ENCODE data around the gene BCL2L12.
"Not testable (repeated sequence)": the region's sequence is repeated elsewhere in the genome, so short reads cannot be mapped to it uniquely, and the experiment has no call there.

Gene BCL2L12

GRCh38 chr19:49712397-49712859, 46.7 kb downstream of the BCL2L12 start:
- no peak overlapping the region for H3K27ac ChIP-seq (ENCODE audit: insufficient read depth, low read depth, low read length, poor library complexity, severe bottlenecking)

GRCh38 chr19:49713236-49713845, 47.6 kb downstream of the BCL2L12 start:
- H3K9me3 ChIP-seq (ENCODE audit: control insufficient read depth, low read length): no peaks in the 10 kb centered on the region
- peaks cover 11% of the 10 kb centered on the region for H3K36me3 ChIP-seq (ENCODE audit: control insufficient read depth, insufficient read depth, low read length)
- H3K27me3 ChIP-seq (ENCODE audit: control insufficient read depth, insufficient read depth, low read length, poor library complexity, severe bottlenecking): no peaks in the 10 kb centered on the region
- no peaks in the 10 kb centered on the region for H3K4me1 ChIP-seq (ENCODE audit: control insufficient read depth, insufficient read depth, low read length)
- 88 to 89% methylated on average over 8 of the region's 8 CpGs for WGBS, 2 experiments
- no peak overlapping the region for H3K4me3 ChIP-seq (ENCODE audit: insufficient read depth, low read depth, low read length)
- no peak overlapping the region for H3K27ac ChIP-seq (ENCODE audit: insufficient read depth, low read depth, low read length, poor library complexity, severe bottlenecking)

More at GRCh38 chr19:49712397-49712859, 46.7 kb downstream of the BCL2L12 start:
- H3K27me3 ChIP-seq (ENCODE audit: control insufficient read depth, insufficient read depth, low read length, poor library complexity, severe bottlenecking): no peaks in the 10 kb centered on the region
- H3K36me3 ChIP-seq (ENCODE audit: control insufficient read depth, insufficient read depth, low read length): peaks cover 11% of the 10 kb centered on the region
- no peak overlapping the region for H3K4me3 ChIP-seq (ENCODE audit: insufficient read depth, low read depth, low read length)
- WGBS, 2 experiments: 76 to 78% methylated on average over 20 of the region's 20 CpGs
- H3K9me3 ChIP-seq (ENCODE audit: control insufficient read depth, low read length): no peaks in the 10 kb centered on the region
- no peaks in the 10 kb centered on the region for H3K4me1 ChIP-seq (ENCODE audit: control insufficient read depth, insufficient read depth, low read length)

DNA sequence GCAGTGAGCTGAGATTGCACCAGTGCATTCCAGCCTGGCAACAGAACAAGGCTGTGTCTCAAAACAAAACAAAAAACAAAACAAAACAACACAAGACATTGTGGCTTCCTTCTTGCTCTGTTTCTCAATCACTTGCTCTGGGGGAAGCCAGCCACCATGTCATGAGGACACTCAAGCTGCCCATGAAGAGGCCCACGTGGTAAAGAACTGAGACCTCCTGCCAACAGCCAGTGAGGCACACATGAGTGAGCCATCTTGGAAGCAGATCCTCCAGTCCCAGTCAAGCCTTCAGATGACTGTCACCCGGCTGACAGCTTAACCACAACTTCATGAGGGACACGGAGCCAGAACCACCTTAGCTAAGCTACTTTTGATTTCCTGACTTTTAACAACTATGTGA, 50.4 kb downstream of the BCL2L12 start:
- WGBS, 2 experiments: 87 to 90% methylated on average over 3 of the region's 3 CpGs

DNA sequence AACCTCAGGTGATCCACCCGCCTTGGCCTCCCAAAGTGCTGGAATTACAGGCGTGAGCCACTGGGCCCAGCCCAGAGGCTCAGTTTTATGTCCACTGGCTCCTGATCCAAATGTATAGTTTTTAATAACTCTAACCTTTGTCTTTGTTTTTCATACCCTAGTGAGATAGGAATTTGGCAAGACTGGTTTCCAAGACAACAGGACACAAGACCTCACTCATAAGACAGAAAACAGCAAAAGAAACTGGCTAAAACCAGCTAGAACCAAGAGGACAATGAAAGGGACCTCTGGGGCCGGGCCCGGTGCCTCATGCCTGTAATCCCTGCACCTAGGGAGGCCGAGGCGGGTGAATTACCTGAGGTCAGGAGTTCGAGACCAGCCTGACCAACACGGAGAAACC, 52.8 kb downstream of the BCL2L12 start:
- Histone ChIP-seq H3K36me3 (ENCODE audit: control insufficient read depth, insufficient read depth, low read length) (no peaks in the 10 kb centered on the region), H3K27ac (ENCODE audit: insufficient read depth, low read depth, low read length, poor library complexity, severe bottlenecking) (no peak overlapping the region), H3K9me3 (ENCODE audit: control insufficient read depth, low read length) (no peaks in the 10 kb centered on the region), H3K27me3 (ENCODE audit: control insufficient read depth, insufficient read depth, low read length, poor library complexity, severe bottlenecking) (no peaks in the 10 kb centered on the region), H3K4me3 (ENCODE audit: insufficient read depth, low read depth, low read length) (no peak overlapping the region), H3K4me1 (ENCODE audit: control insufficient read depth, insufficient read depth, low read length) (no peaks in the 10 kb centered on the region)
- 87 to 90% methylated on average over 8 of the region's 8 CpGs for WGBS, 2 experiments

More for the DNA sequence above, 50.4 kb downstream of the BCL2L12 start:
- H3K36me3 ChIP-seq (ENCODE audit: control insufficient read depth, insufficient read depth, low read length): peaks cover 5% of the 10 kb centered on the region
- no peaks in the 10 kb centered on the region for H3K9me3 ChIP-seq (ENCODE audit: control insufficient read depth, low read length)
- H3K27me3 ChIP-seq (ENCODE audit: control insufficient read depth, insufficient read depth, low read length, poor library complexity, severe bottlenecking): no peaks in the 10 kb centered on the region
- H3K4me3 ChIP-seq (ENCODE audit: insufficient read depth, low read depth, low read length): no peak overlapping the region
- H3K4me1 ChIP-seq (ENCODE audit: control insufficient read depth, insufficient read depth, low read length): no peaks in the 10 kb centered on the region
- no peak overlapping the region for H3K27ac ChIP-seq (ENCODE audit: insufficient read depth, low read depth, low read length, poor library complexity, severe bottlenecking)

DNA sequence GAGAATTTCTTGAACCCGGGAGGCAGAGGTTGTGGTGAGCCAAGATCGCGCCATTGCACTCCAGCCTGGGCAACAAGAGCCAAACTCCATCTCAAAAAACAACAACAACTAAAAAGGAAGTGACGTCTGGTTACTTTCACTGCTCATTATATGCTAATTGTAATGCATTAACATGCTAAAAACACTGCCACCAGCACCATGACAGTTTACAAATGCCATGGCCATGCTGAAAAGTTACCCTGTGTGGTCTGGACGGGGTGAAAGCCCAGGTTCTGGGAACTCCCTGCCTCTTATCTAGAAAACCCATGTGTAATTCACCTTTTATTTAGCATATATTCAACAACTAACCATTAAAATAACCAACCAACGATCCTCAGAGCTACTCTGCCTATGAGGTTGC, 53.3 kb downstream of the BCL2L12 start:
- Histone ChIP-seq H3K27me3 (ENCODE audit: control insufficient read depth, insufficient read depth, low read length, poor library complexity, severe bottlenecking) (no peaks in the 10 kb centered on the region), H3K36me3 (ENCODE audit: control insufficient read depth, insufficient read depth, low read length) (no peaks in the 10 kb centered on the region), H3K9me3 (ENCODE audit: control insufficient read depth, low read length) (no peaks in the 10 kb centered on the region), H3K4me1 (ENCODE audit: control insufficient read depth, insufficient read depth, low read length) (no peaks in the 10 kb centered on the region), H3K4me3 (ENCODE audit: insufficient read depth, low read depth, low read length) (no peak overlapping the region), H3K27ac (ENCODE audit: insufficient read depth, low read depth, low read length, poor library complexity, severe bottlenecking) (no peak overlapping the region)
- 77 to 88% methylated on average over 6 of the region's 6 CpGs for WGBS, 2 experiments

GRCh38 chr19:49719420-49719819, 53.7 kb downstream of the BCL2L12 start:
- not testable (repeated sequence) for H3K27ac ChIP-seq (ENCODE audit: insufficient read depth, low read depth, low read length, poor library complexity, severe bottlenecking); H3K9me3 ChIP-seq (ENCODE audit: control insufficient read depth, low read length); H3K27me3 ChIP-seq (ENCODE audit: control insufficient read depth, insufficient read depth, low read length, poor library complexity, severe bottlenecking); H3K4me1 ChIP-seq (ENCODE audit: control insufficient read depth, insufficient read depth, low read length); H3K36me3 ChIP-seq (ENCODE audit: control insufficient read depth, insufficient read depth, low read length); H3K4me3 ChIP-seq (ENCODE audit: insufficient read depth, low read depth, low read length)
- whole genome bisulfite sequencing, 2 experiments: 91% methylated on average over 22 of the region's 22 CpGs

Measured in ectodermal cell (in vitro differentiated cells).